GM21529 (cell line): ENCODE results near the gene DVL1.

Source experiments
- ATAC-seq: cut with Tn5 transposase; IDR thresholded peaks from one replicate; pipeline ENCODE4 v1.9.1; 2021; ENCODE audit not compliant: unreplicated experiment

Gene DVL1

DNA sequence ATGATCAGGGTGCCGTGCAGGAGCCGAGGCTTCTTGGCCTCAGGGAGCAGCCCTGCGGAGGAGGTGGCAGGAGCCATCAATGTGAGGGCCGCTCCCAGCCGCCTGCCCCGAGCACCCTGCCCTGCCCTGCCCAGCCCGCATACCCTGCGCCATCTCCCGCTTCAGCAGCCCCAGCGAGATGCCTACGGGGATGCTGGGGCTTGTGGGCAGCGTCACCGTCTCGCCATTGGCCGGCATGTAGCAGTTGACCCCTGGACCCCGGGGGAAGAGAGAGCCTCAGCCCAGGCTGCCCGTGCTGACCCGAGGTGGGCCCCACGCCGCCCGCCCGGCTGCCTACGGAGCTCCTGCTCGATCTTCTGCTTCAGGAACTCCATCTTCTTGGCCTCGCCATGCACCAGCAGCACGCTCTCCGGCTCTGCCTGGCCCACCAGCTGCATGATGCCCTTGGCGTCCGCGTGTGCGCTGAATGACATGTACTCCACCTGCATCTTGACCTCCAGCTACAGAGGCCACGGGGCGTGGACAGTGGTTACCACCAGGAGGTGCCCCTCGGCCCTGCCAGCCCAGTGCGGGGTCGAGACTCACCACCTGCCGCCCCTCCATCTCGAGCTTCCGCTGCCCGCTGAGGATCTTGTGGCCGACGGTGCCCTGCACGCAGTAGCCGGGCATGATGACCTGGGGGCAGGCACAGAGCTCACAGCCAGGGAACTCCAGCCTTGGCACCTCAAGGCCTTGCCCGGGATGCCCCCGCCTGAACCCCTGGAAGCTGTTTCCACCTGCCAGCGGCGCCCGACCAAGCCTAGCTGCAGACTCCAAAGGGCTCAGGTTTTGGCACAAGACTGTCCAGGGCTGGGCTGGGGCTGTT lies 36.5 kb downstream of the DVL1 start:
- ATAC-seq, result no peak

DNA sequence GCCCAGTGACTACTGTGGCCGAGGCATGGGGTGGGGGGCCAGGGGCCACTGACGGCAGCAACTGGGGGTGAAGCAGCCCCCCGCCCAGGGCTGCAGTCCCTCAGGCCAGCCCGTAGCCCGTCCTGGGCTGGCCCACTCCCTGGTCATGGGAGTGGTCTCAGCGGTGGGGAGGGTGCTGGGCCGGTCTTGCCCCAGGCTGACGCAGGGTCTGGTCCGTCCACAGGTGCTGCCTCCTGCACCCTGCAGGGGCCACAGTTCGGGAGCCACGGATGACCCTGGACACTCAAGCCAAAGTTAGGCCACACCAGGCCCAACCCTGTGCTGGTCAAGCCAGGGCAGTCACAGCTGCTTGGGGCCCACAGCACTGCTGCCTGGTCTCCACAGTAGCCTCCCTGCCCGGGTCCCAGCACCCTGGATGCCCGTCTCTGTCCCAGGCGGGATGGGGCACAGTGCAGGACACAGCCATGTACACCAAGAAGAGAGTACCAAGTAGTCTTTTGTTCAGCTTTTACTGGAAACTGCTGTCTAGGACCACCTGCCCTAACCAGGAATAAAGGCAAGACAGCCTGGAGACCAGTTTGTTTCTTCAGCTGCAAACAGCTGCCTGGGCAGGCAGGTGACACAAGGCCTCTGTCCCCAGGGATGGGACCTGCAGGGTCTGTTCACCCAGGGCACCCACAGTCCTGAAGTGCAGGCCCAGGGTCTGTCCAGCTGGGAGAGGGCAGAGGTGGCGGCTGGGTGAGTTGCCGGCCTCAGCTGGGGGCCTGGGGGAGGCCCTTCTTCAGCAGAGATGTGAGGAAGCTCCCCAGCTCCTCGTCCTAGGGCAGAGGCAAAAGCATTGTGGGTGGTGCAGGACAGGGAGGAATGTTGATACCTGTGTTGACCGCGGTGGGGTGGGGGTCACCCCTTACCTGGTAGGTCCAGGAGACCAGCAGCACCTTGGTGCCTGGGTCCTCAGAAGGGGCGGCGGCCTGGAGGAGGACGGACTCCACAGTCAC lies 37.8 kb downstream of the DVL1 start:
- no peak for ATAC-seq

DNA sequence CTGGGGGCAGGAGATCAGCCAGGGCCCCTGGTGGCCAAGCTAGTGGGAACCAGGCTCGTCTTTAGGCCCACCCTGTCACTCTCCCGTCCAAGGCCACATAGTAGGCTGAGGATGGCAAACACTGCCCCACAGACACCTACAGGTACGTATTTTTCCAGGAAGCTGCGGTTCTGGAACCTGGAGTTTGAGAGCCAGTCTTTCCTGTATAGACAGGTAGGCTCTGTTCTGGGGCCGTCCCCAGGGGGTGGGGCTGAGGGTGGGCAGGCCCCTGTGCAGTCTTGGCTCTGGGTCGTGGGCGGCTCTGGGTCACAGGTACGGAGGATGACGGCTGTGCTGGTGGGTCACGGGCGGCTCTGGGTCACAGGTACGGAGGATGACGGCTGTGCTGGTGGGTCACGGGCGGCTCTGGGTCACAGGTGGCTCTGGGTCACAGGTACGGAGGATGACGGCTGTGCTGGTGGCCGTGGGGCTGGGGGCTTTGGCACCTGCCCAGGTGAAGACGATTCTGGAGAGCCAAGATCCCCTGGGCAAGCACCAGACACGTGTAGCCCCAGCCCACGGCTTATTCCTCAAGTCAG lies 38.7 kb downstream of the DVL1 start:
- ATAC-seq, result no peak

DNA sequence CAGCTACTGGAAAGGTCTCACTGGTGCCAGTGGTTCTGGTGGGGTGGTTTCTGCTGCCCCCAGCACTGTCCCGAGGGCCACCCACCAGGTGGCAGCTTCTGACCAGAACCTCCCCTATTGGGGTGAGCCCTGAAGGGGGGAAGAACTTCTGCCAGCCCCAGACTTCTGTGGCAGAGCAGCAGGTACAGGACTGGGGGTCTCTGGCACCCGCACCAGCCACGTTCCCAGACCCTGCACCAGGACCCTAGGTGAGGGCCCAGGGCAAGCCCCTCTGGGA lies 39.2 kb downstream of the DVL1 start:
- ATAC-seq, result no peak

DNA sequence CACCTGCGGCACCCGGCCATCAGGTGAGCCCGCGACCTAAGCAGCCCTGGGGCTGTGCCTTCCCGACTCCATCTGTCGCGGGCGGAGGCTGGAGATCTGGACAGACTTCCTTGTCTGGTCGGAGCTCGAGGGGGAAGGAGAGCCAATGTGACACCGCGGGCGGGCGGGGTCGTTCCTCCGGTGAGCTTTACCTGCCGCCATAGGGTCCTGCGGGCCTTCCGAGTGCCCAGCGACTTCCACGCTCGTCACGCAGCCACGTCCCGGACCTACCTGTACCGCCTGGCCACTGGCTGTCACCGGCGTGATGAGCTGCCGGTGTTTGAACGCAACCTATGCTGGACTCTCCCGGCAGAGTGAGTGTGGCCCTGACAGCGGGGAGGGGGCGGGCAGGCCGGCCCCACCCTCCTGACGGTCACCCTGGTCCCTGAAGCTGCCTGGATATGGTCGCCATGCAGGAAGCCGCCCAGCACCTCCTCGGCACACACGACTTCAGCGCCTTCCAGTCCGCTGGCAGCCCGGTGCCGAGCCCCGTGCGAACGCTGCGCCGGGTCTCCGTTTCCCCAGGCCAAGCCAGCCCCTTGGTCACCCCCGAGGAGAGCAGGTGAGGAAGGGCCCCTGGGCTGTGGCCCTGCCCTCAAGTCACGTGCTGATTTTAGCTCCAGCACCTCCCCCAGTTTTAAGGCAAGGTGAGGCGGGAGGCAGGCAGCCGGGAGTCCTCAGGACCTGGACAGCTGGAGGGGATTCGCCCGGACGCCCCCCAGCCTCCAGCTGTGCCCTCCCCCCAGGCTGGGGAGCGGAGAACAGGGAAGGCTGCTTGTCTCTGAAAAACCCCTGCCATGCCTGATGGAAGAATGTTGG lies 39.7 kb downstream of the DVL1 start:
- no peak for ATAC-seq

DNA sequence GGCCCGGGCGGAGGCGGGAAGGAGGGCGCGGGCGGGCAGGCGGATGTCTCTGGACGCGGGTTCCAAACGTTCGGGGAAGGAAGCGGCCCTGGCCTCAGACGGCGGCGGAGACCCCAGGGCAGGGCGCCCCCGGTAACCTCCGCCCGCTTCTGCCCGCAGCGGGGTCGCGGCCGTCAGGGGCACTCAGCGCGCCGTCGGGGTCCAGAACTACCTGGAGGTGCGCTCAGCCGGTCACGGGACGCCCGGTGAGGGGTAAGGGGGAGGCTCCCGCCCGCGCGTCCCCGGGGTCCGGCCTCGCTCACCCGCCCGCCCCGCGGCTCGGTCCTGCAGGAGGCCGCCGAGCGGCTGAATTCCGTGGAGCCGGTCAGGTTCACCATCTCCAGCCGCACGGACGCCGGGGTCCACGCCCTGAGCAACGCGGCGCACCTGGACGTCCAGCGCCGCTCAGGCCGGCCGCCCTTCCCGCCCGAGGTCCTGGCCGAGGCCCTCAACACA lies 40.4 kb downstream of the DVL1 start:
- ATAC-seq, result no peak

DNA sequence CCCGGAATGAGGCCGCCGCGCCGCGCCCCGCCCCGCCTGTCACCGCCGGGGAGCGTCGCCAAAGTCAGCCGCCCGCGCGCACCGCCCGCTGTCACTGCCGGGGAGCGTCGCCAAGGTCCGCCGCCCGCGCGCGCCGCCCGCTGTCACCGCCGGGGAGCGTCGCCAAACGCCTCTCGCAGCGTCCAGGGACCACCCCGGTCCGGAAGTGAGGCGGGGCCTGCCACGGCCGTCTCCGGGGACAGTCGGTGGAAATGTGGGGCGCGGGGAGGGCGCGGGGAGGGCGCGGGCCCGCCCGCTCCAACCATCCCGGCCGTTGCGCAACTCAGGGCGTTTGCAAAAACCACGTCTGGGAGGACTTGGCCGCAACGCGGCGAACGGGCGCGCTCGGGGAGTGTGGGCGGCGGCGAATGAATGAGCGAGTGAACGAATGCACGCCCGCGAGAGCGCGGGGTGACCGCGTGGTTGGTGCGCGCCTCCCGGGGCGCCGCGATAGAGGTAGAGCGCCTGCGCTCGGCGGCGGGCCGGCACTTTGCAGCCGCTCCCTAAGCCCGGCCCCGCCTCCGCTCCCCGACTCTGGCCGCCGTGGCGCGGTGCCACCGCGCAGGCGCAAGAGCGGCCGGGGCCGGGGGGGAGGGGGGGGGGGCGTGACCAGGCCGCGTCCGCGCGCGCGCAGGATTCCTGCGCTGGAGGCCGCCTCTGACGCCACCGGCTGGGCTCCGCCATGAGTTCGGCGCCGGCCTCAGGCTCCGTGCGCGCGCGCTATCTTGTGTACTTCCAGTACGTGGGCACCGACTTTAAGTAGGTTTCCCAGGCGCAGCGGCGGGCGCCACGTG lies 41.1 kb downstream of the DVL1 start, which contains the start of the genes ACAP3 and PUSL1:
TSS of gene ACAP3 (minus strand) at position 8 of the 833 bp plus-strand sequence. CDS start 115 bp downstream, outside the sequence.
TSS of gene PUSL1 (plus strand) at position 675 of the 833 bp plus-strand sequence. CDS start at position 722, 47 bp downstream.
- ATAC-seq, result peak; percentile 58

DNA sequence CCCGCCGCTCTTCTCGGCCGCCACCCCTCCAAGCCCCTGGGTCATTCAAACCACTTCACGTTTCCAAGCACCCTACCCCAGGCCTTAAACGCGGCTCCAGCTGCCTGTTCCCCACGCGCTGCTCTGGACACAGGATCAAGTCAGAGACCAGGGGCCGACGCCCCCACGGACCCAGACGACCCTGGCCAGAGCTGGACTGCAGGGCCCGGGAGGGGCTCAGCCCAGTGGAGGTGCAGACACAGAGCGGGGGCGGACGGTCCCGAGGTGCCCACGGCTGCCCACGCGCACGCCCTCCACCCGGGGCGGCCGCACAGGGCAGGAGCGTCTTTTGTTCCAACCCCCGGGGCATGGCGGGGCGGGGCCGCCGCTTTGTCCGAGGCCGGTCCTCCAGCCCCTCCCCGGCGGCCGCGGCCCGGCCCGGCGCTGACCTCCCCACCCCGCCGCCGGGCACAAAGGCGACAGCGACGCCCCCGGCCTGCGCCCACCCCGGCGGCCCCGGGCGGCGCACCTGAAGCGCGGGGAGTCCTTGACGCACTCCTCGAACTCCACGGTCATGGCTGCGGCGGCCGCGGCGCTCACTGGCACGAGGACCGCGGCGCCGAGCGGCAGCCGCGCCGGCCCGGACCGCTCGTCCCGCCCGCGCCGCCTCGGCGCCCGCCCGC lies 41.8 kb downstream of the DVL1 start:
- peak; percentile 6 for ATAC-seq

DNA sequence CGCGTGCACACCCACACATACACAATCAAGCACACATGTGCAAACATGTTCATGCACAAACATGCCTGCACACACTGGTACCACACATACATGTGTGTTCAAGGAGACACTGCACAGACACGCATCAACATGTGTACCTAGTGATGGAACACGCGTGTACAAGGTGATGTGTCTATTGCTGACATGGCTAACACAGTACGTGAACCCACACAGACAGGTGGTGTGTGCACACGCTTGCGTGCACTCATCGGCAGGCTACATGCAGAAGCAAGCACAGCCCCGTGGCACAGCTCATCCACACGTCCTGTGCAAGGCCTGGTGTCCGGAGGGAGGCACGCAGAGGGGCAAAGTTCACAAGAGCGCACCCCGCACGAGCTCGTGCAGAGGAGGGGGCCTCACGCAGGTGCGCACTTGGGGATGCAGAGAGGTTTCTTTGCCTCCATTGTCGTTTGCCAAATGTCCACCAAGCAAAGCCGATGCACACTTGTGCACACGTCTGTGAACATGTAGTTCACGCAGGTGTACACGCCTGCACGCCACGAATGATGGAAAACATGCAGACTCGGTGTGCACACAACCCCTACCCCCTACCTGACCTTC lies 42.5 kb downstream of the DVL1 start:
- ATAC-seq, result no peak

DNA sequence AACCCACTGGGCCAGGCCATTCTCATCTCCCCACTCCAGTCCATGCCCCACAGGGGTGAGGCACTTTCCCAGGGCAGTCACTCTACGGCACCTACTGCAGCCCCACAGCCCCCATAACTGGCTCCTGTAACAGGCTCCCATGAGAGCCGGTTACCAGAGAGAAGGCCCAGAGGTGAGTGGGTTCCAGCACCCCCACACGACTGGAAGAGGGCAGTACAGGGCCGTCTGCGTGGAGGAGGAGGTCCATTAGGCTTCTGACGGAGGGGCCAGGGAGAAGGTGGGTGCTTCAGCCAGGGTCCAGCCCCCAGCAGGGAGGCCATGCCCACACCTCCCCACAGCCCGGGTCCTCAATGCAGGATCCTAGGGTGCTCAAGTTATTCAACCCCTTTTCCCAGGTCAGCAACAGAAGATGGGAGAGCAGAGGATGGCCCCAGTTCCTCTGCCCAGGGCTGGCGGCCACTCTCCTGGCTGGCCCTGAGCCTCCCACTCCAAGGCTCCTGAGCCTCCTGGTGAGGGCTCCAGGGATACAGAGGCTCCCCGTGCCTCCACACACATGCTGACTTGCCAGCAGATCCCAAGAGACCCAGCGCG lies 43.1 kb downstream of the DVL1 start:
- ATAC-seq, result no peak

DNA sequence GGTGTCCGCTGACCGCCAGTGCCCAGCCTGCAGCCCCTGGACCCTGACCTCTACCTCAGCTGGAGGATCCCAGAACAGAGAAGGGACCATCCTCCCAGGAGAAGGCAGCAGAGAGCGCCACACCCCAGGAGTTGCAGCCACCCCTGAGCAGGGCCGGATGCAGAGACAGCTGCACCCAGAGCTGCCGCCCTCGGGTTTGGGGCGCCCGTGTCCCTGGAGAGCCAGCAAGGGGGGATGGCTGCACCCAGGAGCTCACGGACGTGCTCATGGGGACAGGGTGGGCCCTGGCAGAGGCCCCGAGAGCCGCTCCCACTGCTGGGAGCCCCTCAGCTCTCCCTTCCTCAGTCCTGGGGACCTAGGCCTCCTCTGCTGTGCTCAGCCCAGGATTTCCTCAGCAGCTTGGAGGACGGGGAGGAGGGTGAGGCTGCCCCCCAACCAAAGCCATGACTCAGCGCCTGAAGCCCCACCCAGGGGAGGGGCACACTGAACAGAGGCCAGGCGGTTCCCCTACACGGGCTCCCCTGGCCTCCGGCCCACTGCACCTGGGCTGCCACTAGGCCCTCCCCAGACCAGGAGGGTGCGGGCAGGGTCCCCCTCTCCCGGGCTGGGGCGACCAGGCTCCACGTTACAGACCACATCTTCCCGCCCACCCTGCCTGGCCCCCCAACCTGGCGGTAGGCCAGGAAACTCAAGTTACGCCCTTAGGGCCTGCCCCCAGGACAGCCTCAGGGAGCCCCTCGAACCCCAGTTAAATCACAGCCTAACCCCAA lies 43.7 kb downstream of the DVL1 start:
- ATAC-seq, result no peak

DNA sequence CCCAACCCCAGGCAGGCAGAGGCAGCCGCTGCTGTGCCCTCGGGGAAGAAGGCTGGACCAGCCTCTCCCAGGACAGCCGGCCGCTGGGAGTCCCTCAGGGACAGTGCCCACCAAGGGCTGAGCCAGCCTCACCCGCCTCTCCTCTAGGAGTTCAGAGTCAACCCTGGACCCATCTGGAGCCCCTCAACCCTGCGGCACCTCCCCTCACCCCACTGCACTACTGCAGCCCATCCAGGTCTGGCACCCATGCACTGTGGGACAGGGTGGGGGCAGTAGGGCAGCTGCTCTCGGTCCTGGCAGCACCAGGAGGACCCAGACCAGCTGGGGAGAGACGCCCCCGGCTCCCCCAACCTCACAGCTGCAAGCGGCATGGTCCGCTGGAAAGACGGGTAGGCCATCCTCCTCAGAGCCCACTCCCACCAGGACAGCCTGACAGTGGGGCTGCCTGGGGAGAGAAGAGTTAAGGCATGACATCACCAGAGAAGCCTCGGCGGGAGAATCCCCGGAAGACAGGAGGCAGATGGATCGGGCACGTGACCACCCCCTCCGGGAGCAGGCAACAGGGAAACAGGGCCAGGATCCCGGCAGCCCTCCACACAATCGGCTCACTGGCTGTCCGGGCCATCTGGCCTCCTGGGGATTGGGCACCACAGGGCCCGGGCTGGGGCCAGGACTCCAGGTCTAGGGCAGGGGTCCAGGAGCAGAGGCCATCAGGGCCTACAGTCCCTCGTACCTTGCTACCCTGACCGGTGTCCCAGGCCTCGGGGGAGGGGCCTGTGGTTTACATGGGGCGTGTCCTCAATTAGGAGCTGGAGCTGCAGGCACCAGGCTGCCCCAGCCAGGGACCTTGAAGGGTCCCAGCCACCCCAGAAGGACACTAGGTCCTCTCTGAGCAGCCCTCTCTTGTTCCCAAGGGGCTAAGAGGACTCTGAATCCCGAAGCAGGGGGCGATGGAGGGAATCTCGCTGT lies 44.6 kb downstream of the DVL1 start:
- no peak for ATAC-seq

DNA sequence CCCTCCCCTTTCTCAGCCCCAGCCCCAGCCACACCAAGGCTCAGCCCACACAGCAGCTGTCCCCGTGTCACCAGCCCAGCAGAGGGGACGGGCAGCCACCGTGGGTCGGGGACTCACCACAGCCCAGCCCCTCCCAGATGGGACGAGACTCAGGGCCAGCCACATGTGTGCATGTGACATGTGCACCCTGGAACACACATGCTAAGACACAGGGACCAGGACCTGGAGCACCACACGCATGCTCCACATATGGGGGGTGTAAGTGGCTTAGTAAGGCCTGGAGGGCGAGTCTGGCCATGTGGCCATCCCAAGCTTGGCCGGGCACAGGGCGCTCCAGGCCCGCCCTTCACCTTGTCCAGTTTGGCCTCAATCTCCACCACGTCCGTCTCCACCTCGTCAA lies 45.5 kb downstream of the DVL1 start:
- ATAC-seq, result no peak

DNA sequence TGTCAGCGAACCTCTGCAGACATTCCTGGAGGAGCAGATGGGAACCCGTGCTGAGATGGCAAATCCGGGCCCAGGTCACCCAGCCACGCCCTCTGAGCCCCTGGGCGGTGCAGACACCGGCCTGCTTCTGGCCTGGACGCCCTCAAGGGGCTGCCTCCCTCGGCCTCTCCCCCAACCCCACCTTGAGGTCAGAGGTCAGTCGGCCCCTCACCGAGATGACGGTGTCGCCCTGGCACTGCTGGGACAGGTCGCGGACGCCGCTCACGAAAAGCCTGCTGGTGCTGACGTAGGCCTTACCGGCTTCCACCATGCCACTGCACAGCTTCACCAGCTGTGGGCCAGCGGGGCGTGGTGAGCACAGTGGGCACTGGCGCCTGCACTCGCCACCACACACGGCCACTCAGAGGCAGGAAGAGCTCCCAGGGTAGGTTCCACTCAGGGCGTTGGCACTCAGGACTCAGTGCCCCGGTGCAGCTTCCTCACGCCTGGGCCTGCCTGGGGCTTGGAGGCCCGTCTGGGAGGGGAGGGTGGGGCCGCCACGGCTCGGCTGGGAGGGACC lies 46.2 kb downstream of the DVL1 start:
- ATAC-seq, result no peak

DNA sequence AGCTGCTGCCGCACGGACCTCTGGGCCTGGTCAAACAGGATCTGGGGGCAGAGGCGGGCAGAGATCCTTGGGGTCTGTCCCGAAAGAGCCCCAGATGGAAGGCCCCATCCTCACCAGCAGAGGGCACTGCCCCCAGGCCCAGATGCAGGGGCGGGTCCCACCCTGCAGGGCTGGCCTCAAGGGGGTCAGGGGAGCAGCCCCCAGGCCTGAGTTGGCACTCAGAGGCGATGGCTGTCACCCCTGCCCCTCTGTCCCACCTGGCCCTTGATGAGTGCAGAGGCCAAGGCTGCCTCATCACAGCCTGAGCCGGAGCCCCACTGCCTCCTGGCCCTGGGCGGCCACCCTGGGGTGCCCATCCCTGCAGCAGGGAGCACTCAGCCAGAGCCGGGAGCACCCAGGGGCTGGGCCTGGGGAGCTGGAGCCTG lies 47.2 kb downstream of the DVL1 start:
- ATAC-seq, result no peak

DNA sequence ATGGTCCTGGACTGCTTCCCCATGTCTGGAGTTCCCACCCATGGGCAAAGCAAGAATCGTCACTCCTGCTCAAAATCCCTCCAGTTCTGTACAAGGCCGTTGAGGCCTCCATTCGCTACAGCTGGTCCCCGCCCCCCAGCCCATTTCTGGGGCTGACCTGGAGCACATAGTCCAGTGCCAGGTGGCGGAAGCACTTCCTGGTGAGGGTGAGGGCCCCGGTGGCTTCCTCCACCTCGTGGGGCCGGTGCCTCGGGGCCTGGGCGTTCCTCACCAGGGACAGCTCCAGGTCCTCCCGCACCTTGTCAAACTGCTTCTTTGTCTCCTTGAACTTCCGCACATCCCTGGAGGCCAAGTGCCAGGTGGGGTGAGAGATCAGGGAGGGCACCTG lies 48.9 kb downstream of the DVL1 start:
- ATAC-seq, result no peak
